Panc1 (cell line): ENCODE results near the gene ONECUT1. TPM values are rescaled to one million over a fixed set of nuclear protein-coding genes. Genes with fewer than 3 reads are reported as not detected.

Experiments
- ATAC-seq: fragments of 200-7000 bp; cut with Tn5 transposase; 2 replicates; pipeline ENCODE4 v1.9.1; 2020; ENCODE audit warnings: mild to moderate bottlenecking, moderate library complexity
- BruUV-seq: library from RNA; stranded (reverse); fragments of 400-500 nt; replicated peaks from 2 replicates; lab custom pipeline; 2021; lab: Mats Ljungman, UMichigan
- CTCF ChIA-PET: fragments of 300-600 bp; sonication (Branson Sonifier 250); formaldehyde crosslinking; loops from one replicate; lab custom pipeline; 2022; ENCODE audit warnings: antibody characterized with exemption; lab: Charles Lee
- POLR2A ChIA-PET: fragments of 300-600 bp; sonication (Branson Sonifier 250); formaldehyde crosslinking; loops from one replicate; lab custom pipeline; 2022; ENCODE audit warnings: antibody characterized with exemption; lab: Charles Lee
- DNase-seq: peaks from one replicate; pipeline ENCODE4 v3.0.0-alpha.2; 2010; ENCODE audit warnings: low read depth, low spot score
- H3K27ac ChIP-seq: 2 replicates; pipeline ENCODE4 v1.5.1; 2011; ENCODE audit warnings: mild to moderate bottlenecking, low read length, inconsistent platforms
- H3K27me3 ChIP-seq: fragments of 200-500 bp; sonication (Bioruptor generic); 2 replicates; pipeline ENCODE4 v1.6.0; 2014; ENCODE audit warnings: low read length, inconsistent platforms; ENCODE audit not compliant: control insufficient read depth, insufficient read depth
- H3K36me3 ChIP-seq: fragments of 200-500 bp; sonication (Bioruptor generic); 2 replicates; pipeline ENCODE4 v1.5.1; 2014; ENCODE audit warnings: inconsistent platforms, mild to moderate bottlenecking, low read length, moderate library complexity; ENCODE audit not compliant: control insufficient read depth, insufficient read depth
- H3K4me1 ChIP-seq: 2 replicates; pipeline ENCODE4 v1.5.1; 2011; ENCODE audit warnings: inconsistent platforms, mild to moderate bottlenecking, low read length, moderate library complexity; ENCODE audit not compliant: control insufficient read depth, insufficient read depth
- H3K4me3 ChIP-seq, 2 experiments: 2 replicates each; pipeline ENCODE4 v1.5.1; 2011 to 2012; ENCODE audit warnings: low read depth in 2 of 2, low read length in 2 of 2, mild to moderate bottlenecking in 2 of 2, inconsistent platforms in 1 of 2, moderate library complexity in 1 of 2
- H3K9me3 ChIP-seq: fragments of 200-500 bp; sonication (Bioruptor generic); 2 replicates; pipeline ENCODE4 v1.5.1; 2014; ENCODE audit warnings: low read depth, mild to moderate bottlenecking, inconsistent platforms, low read length, moderate library complexity; ENCODE audit not compliant: control insufficient read depth, insufficient read depth
- POLR2AphosphoS5 ChIP-seq: IDR thresholded peaks from 2 replicates; pipeline ENCODE4 v1.6.1; 2012; ENCODE audit warnings: mild to moderate bottlenecking, low read depth, low read length, moderate library complexity
- SIN3A ChIP-seq: IDR thresholded peaks from 2 replicates; pipeline ENCODE4 v1.6.1; 2012; ENCODE audit warnings: low read depth, mild to moderate bottlenecking, low read length, moderate library complexity, borderline replicate concordance; ENCODE audit not compliant: insufficient read depth
- TCF7L2 ChIP-seq: IDR thresholded peaks from 2 replicates; pipeline ENCODE4 v1.6.1; 2011; ENCODE audit warnings: mild to moderate bottlenecking, low read depth, low read length, inconsistent platforms
- in situ Hi-C: cut with HindIII; loops from 2 replicates; pipeline ENCODE4 v1.10.0; 2016; ENCODE audit warnings: low sequenced_read_pairs, low pct_unique_long_range_greater_than_20kb
- intact Hi-C: fragments of 100-400 bp; cut with micrococcal nuclease; formaldehyde crosslinking; loops from one replicate; pipeline ENCODE4 v1.10.0; 2022; ENCODE audit not compliant: unreplicated experiment
- total RNA-seq: library from RNA; stranded (reverse); gene quantifications from one replicate; pipeline ENCODE4 v1.2.1, GENCODE V29; 2021; ENCODE audit not compliant: unreplicated experiment
- TF ChIP-seq, protein P1 (sequence below), 2 experiments: IDR thresholded peaks; 2 replicates each; pipeline ENCODE4 v1.6.1; 2011 to 2012; ENCODE audit warnings: low read depth in 2 of 2, control low read depth in 1 of 2, low read length in 1 of 2, mild to moderate bottlenecking in 1 of 2, moderate library complexity in 1 of 2; ENCODE audit not compliant: insufficient read depth in 1 of 2
- TF ChIP-seq, protein P2 (sequence below): fragments of 450-650 bp; IDR thresholded peaks from 2 replicates; pipeline ENCODE4 v1.5.1; 2017; ENCODE audit warnings: mild to moderate bottlenecking

ONECUT1 gene
- total RNA-seq, 1 experiment from 2014 or later: 0.18 TPM

DNA sequence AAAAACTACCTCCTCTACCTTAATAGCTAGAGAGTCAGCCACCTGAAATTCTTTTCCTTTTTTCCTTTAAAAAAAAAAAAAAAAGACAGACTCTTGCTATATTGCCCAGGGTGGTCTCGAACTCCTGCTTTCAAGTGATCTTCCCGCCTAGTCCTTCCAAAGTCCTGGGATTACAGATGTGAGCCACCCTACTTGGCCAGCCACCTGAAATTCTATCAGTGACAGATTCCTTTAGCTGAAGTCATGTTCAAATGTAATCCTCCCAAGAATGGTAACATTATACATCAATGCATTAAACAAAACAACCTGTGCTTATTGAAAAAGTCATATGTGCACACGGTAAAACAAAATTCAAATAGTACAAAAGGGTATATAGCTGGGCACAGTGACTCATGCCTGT lies 59.1 kb downstream of the ONECUT1 start:
- no peaks in the 10 kb centered on the region for H3K4me1 ChIP-seq
- intact Hi-C loops: loop anchor here (5.0 kb wide), 1 partner anchor 174 kb away; no protein-coding TSS in a partner anchor
- BruUV-seq: no TSS peak

DNA sequence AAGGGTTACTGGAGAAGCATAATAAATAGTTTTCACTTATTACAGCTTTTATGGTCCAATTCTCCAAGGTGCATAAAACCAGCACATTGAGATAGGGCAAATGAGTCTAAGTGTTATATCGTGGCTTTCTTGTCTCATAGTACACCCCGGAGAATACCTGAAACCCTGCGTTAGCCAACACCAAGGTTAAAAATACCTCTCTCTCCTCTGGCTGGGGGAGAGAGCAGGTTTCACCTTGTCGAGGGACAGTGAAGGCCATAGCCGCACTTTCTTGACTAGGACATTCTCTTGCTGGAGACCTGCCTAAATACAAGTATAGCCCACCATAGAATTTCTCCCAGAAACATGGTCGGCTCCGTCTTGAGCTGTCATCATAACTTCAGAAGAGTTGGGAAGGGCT lies 59.5 kb downstream of the ONECUT1 start:
- Histone ChIP-seq H3K9me3 (no peaks in the 10 kb centered on the region), H3K27ac (no peak overlapping the region), H3K4me1 (no peaks in the 10 kb centered on the region), H3K4me3 (no peak overlapping the region), H3K36me3 (no peaks in the 10 kb centered on the region), H3K27me3 (no peaks in the 10 kb centered on the region)
- DNase-seq (no peak), ATAC-seq (no peak)
- BruUV-seq: no TSS peak
- TF ChIP-seq, protein P1, sequence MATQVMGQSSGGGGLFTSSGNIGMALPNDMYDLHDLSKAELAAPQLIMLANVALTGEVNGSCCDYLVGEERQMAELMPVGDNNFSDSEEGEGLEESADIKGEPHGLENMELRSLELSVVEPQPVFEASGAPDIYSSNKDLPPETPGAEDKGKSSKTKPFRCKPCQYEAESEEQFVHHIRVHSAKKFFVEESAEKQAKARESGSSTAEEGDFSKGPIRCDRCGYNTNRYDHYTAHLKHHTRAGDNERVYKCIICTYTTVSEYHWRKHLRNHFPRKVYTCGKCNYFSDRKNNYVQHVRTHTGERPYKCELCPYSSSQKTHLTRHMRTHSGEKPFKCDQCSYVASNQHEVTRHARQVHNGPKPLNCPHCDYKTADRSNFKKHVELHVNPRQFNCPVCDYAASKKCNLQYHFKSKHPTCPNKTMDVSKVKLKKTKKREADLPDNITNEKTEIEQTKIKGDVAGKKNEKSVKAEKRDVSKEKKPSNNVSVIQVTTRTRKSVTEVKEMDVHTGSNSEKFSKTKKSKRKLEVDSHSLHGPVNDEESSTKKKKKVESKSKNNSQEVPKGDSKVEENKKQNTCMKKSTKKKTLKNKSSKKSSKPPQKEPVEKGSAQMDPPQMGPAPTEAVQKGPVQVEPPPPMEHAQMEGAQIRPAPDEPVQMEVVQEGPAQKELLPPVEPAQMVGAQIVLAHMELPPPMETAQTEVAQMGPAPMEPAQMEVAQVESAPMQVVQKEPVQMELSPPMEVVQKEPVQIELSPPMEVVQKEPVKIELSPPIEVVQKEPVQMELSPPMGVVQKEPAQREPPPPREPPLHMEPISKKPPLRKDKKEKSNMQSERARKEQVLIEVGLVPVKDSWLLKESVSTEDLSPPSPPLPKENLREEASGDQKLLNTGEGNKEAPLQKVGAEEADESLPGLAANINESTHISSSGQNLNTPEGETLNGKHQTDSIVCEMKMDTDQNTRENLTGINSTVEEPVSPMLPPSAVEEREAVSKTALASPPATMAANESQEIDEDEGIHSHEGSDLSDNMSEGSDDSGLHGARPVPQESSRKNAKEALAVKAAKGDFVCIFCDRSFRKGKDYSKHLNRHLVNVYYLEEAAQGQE (IDR thresholded peaks at IDR 0.05; ENCODE audit: insufficient read depth in 1 of 2, low read depth in 2 of 2, low read length in 1 of 2): no peak
- TF ChIP-seq, protein P2, sequence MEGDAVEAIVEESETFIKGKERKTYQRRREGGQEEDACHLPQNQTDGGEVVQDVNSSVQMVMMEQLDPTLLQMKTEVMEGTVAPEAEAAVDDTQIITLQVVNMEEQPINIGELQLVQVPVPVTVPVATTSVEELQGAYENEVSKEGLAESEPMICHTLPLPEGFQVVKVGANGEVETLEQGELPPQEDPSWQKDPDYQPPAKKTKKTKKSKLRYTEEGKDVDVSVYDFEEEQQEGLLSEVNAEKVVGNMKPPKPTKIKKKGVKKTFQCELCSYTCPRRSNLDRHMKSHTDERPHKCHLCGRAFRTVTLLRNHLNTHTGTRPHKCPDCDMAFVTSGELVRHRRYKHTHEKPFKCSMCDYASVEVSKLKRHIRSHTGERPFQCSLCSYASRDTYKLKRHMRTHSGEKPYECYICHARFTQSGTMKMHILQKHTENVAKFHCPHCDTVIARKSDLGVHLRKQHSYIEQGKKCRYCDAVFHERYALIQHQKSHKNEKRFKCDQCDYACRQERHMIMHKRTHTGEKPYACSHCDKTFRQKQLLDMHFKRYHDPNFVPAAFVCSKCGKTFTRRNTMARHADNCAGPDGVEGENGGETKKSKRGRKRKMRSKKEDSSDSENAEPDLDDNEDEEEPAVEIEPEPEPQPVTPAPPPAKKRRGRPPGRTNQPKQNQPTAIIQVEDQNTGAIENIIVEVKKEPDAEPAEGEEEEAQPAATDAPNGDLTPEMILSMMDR: no peak
- in situ Hi-C loops (no loop called here), intact Hi-C loops (loop anchor here (5.0 kb wide), 1 partner anchor 173 kb away; no protein-coding TSS in a partner anchor)
- ChIA-PET POLR2A (interaction anchor here (0.6 kb wide), 1 partner anchor 78 kb away, joined by 3 read pairs; no protein-coding TSS in a partner anchor), CTCF (no interaction called here)

More for the DNA sequence above, 59.1 kb downstream of the ONECUT1 start:
- DNase-seq: no peak
- no peaks in the 10 kb centered on the region for H3K36me3 ChIP-seq
- no peak overlapping the region for H3K4me3 ChIP-seq
- TF ChIP-seq TCF7L2 (no peak), POLR2AphosphoS5 (no peak), SIN3A (no peak)
- TF ChIP-seq, protein P2: no peak
- TF ChIP-seq, protein P1 (IDR thresholded peaks at IDR 0.05; ENCODE audit: insufficient read depth in 1 of 2, low read depth in 2 of 2, low read length in 1 of 2): no peak
- no peak overlapping the region for H3K27ac ChIP-seq
- H3K27me3 ChIP-seq: no peaks in the 10 kb centered on the region
- CTCF ChIA-PET: no interaction called here
- in situ Hi-C loops: no loop called here
- ATAC-seq: no peak
- H3K9me3 ChIP-seq: no peaks in the 10 kb centered on the region
- POLR2A ChIA-PET: interaction anchor here (0.6 kb wide), 1 partner anchor 79 kb away, joined by 3 read pairs; no protein-coding TSS in a partner anchor
